Measurements from ENCODE around the gene HSD17B4. TPM values are rescaled to one million over a fixed set of nuclear protein-coding genes. Genes with fewer than 3 reads are reported as not detected.
A peak's percentile ranks its signal among the peaks of the same experiment; 100 is the strongest.

The HSD17B4 gene
- total and polyA plus RNA-seq, 2 of the 13 experiments (the other 11 are each of a cell fraction or from before 2014, with no cell fraction given): 178 to 399 TPM

- TF ChIP-seq, protein P1, sequence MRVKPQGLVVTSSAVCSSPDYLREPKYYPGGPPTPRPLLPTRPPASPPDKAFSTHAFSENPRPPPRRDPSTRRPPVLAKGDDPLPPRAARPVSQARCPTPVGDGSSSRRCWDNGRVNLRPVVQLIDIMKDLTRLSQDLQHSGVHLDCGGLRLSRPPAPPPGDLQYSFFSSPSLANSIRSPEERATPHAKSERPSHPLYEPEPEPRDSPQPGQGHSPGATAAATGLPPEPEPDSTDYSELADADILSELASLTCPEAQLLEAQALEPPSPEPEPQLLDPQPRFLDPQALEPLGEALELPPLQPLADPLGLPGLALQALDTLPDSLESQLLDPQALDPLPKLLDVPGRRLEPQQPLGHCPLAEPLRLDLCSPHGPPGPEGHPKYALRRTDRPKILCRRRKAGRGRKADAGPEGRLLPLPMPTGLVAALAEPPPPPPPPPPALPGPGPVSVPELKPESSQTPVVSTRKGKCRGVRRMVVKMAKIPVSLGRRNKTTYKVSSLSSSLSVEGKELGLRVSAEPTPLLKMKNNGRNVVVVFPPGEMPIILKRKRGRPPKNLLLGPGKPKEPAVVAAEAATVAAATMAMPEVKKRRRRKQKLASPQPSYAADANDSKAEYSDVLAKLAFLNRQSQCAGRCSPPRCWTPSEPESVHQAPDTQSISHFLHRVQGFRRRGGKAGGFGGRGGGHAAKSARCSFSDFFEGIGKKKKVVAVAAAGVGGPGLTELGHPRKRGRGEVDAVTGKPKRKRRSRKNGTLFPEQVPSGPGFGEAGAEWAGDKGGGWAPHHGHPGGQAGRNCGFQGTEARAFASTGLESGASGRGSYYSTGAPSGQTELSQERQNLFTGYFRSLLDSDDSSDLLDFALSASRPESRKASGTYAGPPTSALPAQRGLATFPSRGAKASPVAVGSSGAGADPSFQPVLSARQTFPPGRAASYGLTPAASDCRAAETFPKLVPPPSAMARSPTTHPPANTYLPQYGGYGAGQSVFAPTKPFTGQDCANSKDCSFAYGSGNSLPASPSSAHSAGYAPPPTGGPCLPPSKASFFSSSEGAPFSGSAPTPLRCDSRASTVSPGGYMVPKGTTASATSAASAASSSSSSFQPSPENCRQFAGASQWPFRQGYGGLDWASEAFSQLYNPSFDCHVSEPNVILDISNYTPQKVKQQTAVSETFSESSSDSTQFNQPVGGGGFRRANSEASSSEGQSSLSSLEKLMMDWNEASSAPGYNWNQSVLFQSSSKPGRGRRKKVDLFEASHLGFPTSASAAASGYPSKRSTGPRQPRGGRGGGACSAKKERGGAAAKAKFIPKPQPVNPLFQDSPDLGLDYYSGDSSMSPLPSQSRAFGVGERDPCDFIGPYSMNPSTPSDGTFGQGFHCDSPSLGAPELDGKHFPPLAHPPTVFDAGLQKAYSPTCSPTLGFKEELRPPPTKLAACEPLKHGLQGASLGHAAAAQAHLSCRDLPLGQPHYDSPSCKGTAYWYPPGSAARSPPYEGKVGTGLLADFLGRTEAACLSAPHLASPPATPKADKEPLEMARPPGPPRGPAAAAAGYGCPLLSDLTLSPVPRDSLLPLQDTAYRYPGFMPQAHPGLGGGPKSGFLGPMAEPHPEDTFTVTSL (CRISPR knock-in tag; IDR thresholded peaks at IDR 0.05; ENCODE audit: borderline replicate concordance): peak; percentile 17; the same call in 1 of the 2 replicates
- TF ChIP-seq HDAC1 (CRISPR knock-in tag; IDR thresholded peaks at IDR 0.05) (no peak), FOXP4 (CRISPR knock-in tag; IDR thresholded peaks at IDR 0.05) (peak; percentile 71), SRY (CRISPR knock-in tag; IDR thresholded peaks at IDR 0.05) (no peak), SIN3B (IDR thresholded peaks at IDR 0.05; ENCODE audit: low read length) (no peak), IRF2 (CRISPR knock-in tag; IDR thresholded peaks at IDR 0.05) (no peak), ZKSCAN1 (IDR thresholded peaks at IDR 0.05; ENCODE audit: low read length) (no peak), ZKSCAN8 (CRISPR knock-in tag; IDR thresholded peaks at IDR 0.05; ENCODE audit: borderline replicate concordance) (0 out of 2 replicates have a peak, but pooled peaks have one; percentile 42), ISX (CRISPR knock-in tag; conservative IDR thresholded peaks at IDR 0.05) (no peak), ARNTL (CRISPR knock-in tag; IDR thresholded peaks at IDR 0.05) (no peak), ZNF274 (CRISPR knock-in tag; IDR thresholded peaks at IDR 0.05) (no peak), ZNF770 (CRISPR knock-in tag; IDR thresholded peaks at IDR 0.05) (no peak), TCF7L2 (IDR thresholded peaks at IDR 0.05; ENCODE audit: low read depth, low read length) (peak; percentile 50; the same call in 1 of the 2 replicates), PBX2 (CRISPR knock-in tag; IDR thresholded peaks at IDR 0.05) (no peak), EP300 (IDR thresholded peaks at IDR 0.05; ENCODE audit: low read depth in 2 of 2, low read length in 2 of 2) (peak in 1 of 2 experiments; percentile 80; a peak in 1 of 4 replicates), EP300 (CRISPR knock-in tag; IDR thresholded peaks at IDR 0.05; ENCODE audit: borderline replicate concordance) (0 out of 2 replicates have a peak, but pooled peaks have one; percentile 19), DNMT1 (CRISPR knock-in tag; IDR thresholded peaks at IDR 0.05) (no peak), RFX3 (CRISPR knock-in tag; IDR thresholded peaks at IDR 0.05) (no peak), PHF20 (CRISPR knock-in tag; IDR thresholded peaks at IDR 0.05) (no peak)
- TF ChIP-seq, protein P2, sequence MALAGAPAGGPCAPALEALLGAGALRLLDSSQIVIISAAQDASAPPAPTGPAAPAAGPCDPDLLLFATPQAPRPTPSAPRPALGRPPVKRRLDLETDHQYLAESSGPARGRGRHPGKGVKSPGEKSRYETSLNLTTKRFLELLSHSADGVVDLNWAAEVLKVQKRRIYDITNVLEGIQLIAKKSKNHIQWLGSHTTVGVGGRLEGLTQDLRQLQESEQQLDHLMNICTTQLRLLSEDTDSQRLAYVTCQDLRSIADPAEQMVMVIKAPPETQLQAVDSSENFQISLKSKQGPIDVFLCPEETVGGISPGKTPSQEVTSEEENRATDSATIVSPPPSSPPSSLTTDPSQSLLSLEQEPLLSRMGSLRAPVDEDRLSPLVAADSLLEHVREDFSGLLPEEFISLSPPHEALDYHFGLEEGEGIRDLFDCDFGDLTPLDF (CRISPR knock-in tag; IDR thresholded peaks at IDR 0.05): no peak
Measured at GRCh38 chr5:119524485-119524884, 72.2 kb downstream of the HSD17B4 start (continued).
